ENCODE data around the gene FAM120B. TPM values are rescaled to one million over a fixed set of nuclear protein-coding genes. Genes with fewer than 3 reads are reported as not detected.

The FAM120B gene, protein sequence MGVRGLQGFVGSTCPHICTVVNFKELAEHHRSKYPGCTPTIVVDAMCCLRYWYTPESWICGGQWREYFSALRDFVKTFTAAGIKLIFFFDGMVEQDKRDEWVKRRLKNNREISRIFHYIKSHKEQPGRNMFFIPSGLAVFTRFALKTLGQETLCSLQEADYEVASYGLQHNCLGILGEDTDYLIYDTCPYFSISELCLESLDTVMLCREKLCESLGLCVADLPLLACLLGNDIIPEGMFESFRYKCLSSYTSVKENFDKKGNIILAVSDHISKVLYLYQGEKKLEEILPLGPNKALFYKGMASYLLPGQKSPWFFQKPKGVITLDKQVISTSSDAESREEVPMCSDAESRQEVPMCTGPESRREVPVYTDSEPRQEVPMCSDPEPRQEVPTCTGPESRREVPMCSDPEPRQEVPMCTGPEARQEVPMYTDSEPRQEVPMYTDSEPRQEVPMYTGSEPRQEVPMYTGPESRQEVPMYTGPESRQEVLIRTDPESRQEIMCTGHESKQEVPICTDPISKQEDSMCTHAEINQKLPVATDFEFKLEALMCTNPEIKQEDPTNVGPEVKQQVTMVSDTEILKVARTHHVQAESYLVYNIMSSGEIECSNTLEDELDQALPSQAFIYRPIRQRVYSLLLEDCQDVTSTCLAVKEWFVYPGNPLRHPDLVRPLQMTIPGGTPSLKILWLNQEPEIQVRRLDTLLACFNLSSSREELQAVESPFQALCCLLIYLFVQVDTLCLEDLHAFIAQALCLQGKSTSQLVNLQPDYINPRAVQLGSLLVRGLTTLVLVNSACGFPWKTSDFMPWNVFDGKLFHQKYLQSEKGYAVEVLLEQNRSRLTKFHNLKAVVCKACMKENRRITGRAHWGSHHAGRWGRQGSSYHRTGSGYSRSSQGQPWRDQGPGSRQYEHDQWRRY
- total RNA-seq, result 10 to 100 TPM; 37.8 to 55.6 (median 39.9) TPM
- total RNA-seq (2013), result 45.3 TPM

DNA sequence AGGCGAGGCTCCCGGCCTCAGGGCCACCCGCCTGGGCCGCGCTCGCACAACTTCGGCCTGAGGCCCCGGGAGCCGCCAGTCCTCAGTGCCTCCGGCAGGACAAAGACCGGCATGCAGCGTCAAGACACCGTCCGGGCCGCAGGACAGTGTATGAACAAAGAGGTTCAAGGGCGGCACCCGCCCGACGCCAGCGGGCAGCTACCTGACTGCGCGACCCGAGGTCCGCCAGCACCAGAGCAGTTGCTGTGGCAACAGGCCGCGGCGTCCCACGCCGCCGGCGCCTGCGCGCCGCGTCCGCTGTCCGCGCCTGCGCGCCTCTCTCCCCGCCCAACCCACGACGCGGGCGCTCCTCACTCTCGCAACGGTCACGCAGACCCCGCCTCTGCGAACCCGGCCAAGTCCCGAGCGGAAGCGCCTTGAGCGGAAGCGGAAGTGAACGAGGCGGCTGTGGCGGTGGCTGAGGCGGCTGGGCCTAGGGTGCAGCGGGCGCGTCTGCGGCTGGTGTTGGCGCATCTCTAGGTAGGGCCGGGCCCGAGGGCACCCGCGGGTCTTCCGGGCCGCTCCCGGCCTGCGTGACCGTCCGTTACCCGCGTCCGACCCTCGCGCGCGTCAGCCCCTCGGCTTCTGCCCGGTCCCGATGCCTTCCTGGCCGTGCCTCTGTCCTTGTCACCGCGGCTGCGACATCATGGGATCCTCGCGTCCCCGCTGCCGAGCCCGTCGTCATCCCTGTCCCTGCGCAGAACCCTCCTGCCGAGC is at the start of gene FAM120B:
FAM120B (plus strand) TSS at position 435 of the 756 bp plus-strand sequence. CDS start 10,633 bp downstream, outside the sequence.
- Histone ChIP-seq H3K27me3 (ENCODE audit: control insufficient read depth, insufficient read depth, low read length) (no peaks in the 10 kb centered on the region), H3K4me3 (ENCODE audit: low read length) (peak within 1 kb of the TSS; percentile 87), H3K9me3 (ENCODE audit: control insufficient read depth, insufficient read depth, low read length) (no peaks in the 10 kb centered on the region), H3K36me3 (ENCODE audit: control insufficient read depth, insufficient read depth, low read length) (no peaks in the 10 kb centered on the region), H3K4me1 (ENCODE audit: control insufficient read depth, insufficient read depth, low read length) (peaks cover 25% of the 10 kb centered on the region), H3K27ac (ENCODE audit: low read length) (peak within 1 kb of the TSS; percentile 86)
- H3K27me3 Mint-ChIP-seq (ENCODE audit: low read depth in 2 of 2), result peaks cover 20 to 22% of the 10 kb centered on the region in 2 donors
- H3K4me1 Mint-ChIP-seq, result peaks cover 42% of the 10 kb centered on the region in 2 donors
- peak within 1 kb of the TSS; percentile 96 for H3K4me3 Mint-ChIP-seq
- H3K9me3 Mint-ChIP-seq, result no peaks in the 10 kb centered on the region
- intact Hi-C loops (cut with micrococcal nuclease), result loop anchor here (1.0 to 5.0 kb wide), 3 partner anchors 34 to 156 kb away; no protein-coding TSS in a partner anchor
- DNase-seq, result peak; percentile 95 to 98
- H3K36me3 Mint-ChIP-seq, result no peaks in the 10 kb centered on the region
- H3K27ac Mint-ChIP-seq, result peak within 1 kb of the TSS; percentile 92 to 93
- TF ChIP-seq, protein P1, sequence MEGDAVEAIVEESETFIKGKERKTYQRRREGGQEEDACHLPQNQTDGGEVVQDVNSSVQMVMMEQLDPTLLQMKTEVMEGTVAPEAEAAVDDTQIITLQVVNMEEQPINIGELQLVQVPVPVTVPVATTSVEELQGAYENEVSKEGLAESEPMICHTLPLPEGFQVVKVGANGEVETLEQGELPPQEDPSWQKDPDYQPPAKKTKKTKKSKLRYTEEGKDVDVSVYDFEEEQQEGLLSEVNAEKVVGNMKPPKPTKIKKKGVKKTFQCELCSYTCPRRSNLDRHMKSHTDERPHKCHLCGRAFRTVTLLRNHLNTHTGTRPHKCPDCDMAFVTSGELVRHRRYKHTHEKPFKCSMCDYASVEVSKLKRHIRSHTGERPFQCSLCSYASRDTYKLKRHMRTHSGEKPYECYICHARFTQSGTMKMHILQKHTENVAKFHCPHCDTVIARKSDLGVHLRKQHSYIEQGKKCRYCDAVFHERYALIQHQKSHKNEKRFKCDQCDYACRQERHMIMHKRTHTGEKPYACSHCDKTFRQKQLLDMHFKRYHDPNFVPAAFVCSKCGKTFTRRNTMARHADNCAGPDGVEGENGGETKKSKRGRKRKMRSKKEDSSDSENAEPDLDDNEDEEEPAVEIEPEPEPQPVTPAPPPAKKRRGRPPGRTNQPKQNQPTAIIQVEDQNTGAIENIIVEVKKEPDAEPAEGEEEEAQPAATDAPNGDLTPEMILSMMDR (IDR thresholded peaks at IDR 0.05), result no peak
- WGBS (ENCODE audit: insufficient coverage), result under 1% methylated on average over 97 of the region's 97 CpGs
- ATAC-seq, result peak; percentile 94 to 98 (median 95)

DNA sequence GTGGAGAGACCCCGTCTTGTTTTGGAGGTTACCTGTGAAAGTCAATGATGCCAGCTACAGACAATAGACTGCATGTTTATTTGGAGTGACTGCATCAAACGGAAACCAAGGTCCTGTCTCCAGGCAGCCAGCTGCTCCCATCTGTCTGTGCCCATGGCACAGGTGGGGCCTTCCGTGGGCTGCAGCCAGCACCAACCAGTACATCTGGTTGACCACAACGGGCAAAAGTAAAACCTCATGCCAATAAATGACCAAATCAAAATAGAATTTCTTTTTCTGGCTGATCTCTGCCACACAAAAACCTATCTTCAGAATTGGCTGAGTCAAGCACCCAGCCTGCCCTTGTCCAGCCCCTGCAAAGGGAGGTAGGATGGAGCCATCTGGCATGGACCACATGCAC is 49.2 kb upstream of the FAM120B start:
- DNase-seq, result no peak
- Histone ChIP-seq H3K4me3 (ENCODE audit: low read length) (no peak overlapping the region), H3K36me3 (ENCODE audit: control insufficient read depth, insufficient read depth, low read length) (no peaks in the 10 kb centered on the region), H3K9me3 (ENCODE audit: control insufficient read depth, insufficient read depth, low read length) (no peaks in the 10 kb centered on the region), H3K27me3 (ENCODE audit: control insufficient read depth, insufficient read depth, low read length) (no peaks in the 10 kb centered on the region), H3K27ac (ENCODE audit: low read length) (no peak overlapping the region), H3K4me1 (ENCODE audit: control insufficient read depth, insufficient read depth, low read length) (no peaks in the 10 kb centered on the region)
- TF ChIP-seq, protein P1 (IDR thresholded peaks at IDR 0.05), result no peak
- Mint-ChIP-seq H3K9me3 (no peaks in the 10 kb centered on the region), H3K27me3 (ENCODE audit: low read depth in 2 of 2) (peaks cover 37 to 50% of the 10 kb centered on the region in 2 donors), H3K4me3 (no peak overlapping the region), H3K4me1 (peaks cover 0 to 5% of the 10 kb centered on the region in 2 donors), H3K36me3 (no peaks in the 10 kb centered on the region), H3K27ac (no peak overlapping the region)
- intact Hi-C loops (cut with micrococcal nuclease), result no loop called here
- ATAC-seq, result no peak
- 77% methylated on average over 4 of the region's 4 CpGs for WGBS (ENCODE audit: insufficient coverage)

DNA sequence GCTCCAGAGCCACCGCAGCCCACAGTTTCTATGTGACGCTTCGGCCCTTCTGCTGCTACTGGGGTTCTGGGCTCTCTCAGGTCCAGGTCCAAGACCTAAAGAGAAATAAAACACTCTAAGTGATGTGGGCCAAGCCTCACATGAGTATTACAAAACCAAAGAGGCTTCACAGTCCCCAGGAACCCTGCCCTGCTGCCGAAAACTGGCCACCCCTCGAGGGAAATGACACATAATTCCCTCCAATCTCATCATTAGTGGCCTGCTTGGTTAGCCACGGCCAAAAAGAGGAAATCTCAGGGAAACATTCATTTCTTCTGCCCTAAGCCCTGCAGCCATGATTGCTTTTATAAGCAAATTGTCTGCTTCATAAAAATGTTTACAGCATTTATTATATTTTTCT is 48.2 kb upstream of the FAM120B start:
- Histone ChIP-seq H3K9me3 (ENCODE audit: control insufficient read depth, insufficient read depth, low read length) (no peaks in the 10 kb centered on the region), H3K4me1 (ENCODE audit: control insufficient read depth, insufficient read depth, low read length) (no peaks in the 10 kb centered on the region), H3K36me3 (ENCODE audit: control insufficient read depth, insufficient read depth, low read length) (no peaks in the 10 kb centered on the region), H3K4me3 (ENCODE audit: low read length) (no peak overlapping the region), H3K27me3 (ENCODE audit: control insufficient read depth, insufficient read depth, low read length) (peaks cover 4% of the 10 kb centered on the region), H3K27ac (ENCODE audit: low read length) (no peak overlapping the region)
- TF ChIP-seq, protein P1 (IDR thresholded peaks at IDR 0.05), result no peak
- Mint-ChIP-seq H3K4me3 (no peak overlapping the region), H3K27ac (no peak overlapping the region), H3K36me3 (no peaks in the 10 kb centered on the region), H3K27me3 (ENCODE audit: low read depth in 2 of 2) (peaks cover 44 to 61% of the 10 kb centered on the region in 2 donors), H3K4me1 (peaks cover 0 to 5% of the 10 kb centered on the region in 2 donors), H3K9me3 (no peaks in the 10 kb centered on the region)
- intact Hi-C loops (cut with micrococcal nuclease), result no loop called here
- ATAC-seq (no peak), DNase-seq (no peak)
- WGBS (ENCODE audit: insufficient coverage), result 76% methylated on average over 6 of the region's 6 CpGs

Data from natural killer cell (primary cell).